LHCN-M2 (cell line): ENCODE measurements around the gene MRPL14. TPM values are rescaled to one million over a fixed set of nuclear protein-coding genes. Genes with fewer than 3 reads are reported as not detected.
"Not testable (repeated sequence)": the region's sequence is repeated elsewhere in the genome, so short reads cannot be mapped to it uniquely, and the experiment has no call there.

Experiments
- DNase-seq: peaks from one replicate; pipeline ENCODE4 v3.0.0-alpha.2; 2012; ENCODE audit warnings: low read depth
- total RNA-seq: library from RNA; depleted of rRNA; stranded (reverse); fragments of >200 nt; gene quantifications from 2 replicates; pipeline ENCODE4 v1.2.3, GENCODE V29; 2014

The MRPL14 gene
- total RNA-seq, 1 experiment from 2014 or later, result 72.9 TPM

GRCh38 chr6:44102527-44102926 is 24.7 kb downstream of the MRPL14 start:
- DNase-seq, result no peak

DNA sequence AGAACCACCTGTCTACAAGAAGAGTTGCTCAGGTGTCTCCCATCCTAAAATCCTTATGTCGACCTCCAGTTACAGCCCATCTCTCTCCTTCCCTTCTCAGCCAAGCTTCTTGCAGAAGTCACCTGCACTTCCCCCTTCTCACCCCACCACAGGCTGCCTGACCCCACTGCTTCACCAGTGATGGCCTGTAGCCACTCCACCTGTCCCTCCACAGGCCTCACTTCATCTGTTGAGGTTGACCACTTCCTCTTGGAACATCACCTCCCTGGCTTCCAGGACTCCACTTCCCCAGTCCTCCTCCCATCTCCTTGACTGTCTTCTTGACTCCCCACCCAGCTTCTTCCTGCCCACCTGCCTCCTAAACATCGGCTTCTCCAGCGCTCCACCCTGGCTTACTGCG is 25.4 kb downstream of the MRPL14 start:
- DNase-seq, result no peak

DNA sequence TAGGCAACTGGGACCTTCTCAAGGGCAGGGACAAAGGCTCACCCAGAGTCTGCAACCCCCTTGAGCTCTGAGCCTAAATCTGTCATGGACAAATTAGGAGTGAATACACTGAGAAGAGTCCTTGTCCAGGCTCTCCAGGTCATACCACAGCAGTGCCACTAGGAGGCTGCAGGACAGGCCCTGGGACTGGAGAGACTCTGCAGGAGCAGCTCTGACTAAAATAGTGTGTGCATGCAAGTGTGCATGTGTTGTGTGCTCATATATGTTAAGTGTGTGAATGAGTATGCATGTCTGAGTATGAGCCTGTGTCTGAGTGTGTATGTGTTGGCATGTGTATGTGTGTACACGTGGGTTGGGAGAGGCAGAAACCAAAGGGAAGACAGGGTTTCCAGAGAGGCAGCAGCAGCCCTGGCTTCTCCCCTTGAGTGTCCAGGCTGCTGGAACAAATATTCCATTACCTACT is 27.1 kb downstream of the MRPL14 start:
- DNase-seq, result no peak

DNA sequence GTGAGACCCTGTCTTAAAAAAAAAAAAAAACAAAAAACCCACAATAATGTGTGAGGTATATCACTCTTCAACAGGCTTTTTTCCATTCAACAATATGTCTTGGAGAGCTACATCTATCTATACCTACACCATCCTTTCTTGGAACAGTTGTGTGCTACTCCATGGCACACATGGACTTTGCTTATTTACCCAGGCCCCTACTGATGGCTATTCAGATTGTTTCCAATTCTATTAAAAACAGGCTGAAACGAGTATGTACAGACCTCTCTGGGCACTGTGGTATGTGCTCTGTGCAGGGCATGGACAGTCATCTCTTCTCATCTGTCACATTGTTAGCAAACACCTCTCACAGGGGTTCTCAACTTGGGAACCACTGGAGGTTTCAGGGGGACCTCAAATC is 28.1 kb downstream of the MRPL14 start:
- no peak for DNase-seq

DNA sequence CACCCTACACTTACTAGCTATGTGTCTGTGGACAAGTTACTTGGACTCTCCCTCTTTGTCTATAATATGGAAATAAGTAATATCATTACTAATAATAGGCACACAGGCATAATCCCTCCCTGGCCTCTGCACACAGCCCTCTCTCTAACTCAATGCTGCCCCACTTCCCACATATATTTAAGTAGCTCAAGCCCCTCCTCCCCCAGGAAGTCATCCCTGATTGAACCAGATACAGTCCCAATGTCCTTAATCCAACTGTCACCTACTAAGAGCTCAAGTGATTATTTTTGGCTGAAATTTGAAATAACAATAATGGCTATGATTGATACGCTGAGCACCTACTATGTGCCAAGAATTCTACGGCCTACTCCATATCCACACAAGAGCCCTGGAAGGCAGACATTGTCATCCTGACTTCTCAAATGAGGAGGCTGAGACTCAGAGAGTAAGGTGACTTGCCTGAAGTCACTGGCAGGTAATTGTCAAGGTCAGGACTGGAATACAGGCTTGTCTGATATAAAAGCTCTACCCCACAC is 29.4 kb downstream of the MRPL14 start:
- no peak for DNase-seq

- DNase-seq, result peak; percentile 64
Observed at GRCh38 chr6:44096612-44097011, 30.6 kb downstream of the MRPL14 start.

GRCh38 chr6:44095243-44095623 is 32.0 kb downstream of the MRPL14 start:
- not testable (repeated sequence) for DNase-seq

DNA sequence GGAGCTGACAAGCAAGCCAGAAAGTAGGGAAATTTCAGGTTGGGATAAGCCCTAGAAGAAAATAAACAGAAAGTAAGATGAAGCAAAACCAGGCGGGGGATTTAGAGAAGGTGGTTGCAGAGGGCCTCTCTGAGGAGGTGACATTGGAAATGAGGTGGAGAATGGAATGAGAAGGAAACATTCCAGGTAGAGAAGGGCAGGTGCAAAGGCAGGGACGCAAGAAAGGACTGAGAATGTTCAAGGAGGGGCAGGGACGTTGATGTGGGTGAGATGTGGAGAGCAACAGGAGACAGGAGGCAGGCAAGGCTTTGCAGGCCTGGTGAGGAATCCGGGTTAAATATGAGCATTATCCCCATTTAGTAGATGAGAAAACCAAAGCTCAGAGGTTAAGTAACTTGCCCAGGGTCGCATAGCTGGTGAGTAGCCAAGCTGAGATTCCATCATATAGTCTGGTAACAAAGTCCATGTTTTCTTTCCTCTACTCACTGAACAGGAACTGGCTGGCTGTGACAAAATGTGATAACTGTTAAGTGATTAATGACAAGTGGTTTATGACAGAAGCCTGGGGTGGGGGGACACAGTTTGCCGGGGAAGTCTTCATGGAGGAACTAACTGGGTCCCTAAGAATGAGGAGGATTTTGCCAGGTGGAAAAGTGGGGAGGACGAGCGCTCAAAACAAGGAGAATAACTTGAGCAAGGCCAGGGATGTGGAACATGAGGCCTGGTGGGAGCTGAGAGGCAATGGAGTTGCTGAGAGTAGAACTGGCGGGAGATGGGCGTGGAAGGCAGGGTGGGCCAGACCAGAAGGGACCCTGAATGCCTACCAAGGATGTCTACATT is 32.6 kb downstream of the MRPL14 start:
- no peak for DNase-seq

GRCh38 chr6:44093750-44094402 is 33.4 kb downstream of the MRPL14 start:
- no peak for DNase-seq

- no peak for DNase-seq
Observed at GRCh38 chr6:44093066-44093465, 34.2 kb downstream of the MRPL14 start.

DNA sequence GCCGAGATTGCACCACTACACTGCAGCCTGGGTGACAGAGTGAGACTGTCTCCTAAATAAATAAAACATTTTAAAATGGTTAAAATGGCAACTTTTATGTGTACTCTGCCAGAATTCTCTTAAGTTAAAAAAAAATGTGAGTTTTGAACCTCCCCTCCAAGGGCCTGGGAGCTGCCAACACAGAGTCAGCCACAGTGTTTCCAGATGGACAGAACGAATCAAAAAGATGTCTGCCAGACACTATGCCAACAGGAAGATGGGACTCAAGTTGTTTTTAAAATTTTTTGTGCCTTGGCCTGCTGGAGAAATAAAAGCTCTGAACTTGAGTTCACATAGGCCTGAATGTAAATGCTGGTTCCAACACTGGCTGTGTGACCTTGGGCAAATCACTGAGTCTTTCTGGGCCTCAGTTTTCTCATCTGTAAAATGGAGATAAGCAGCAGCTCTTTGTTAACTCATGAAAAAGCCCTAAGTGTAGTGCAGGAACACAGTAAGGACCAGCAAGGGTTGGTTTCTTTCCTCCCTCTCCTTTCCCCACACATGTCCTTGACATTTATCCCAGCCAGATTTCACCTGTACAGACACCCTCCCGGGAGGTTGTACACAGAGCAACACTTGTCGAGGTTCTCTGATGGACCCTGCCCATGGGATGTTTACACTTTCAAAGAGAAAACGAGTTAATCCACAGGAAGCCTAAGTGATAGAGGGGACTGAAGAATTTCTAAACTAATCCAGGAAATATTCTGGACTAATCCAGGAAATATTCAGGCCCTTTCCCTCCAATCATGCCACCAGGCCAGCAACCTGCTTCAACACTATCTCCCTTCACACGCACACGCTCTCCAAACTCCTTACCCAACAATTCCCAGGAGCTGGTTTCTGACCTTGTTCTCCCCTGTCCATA is 35.0 kb downstream of the MRPL14 start:
- no peak for DNase-seq

DNA sequence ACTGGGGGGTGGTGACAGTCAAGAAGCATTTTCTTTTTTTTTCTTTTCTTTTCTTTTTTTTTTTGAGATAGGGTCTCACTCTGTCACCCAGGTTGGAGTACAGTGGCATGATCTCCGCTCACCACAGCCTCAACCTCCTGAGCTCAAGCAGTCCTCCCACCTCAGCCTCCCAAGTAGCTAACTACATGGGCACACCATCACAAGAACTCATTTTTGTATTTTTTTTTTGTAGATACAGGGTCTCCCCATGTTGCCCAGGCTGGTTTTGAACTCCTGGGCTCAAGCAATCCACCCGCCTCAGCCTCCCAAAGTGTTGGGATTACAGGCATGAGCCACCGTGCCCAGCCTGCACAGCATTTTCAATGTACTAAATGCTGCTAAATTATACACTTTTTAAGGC is 35.9 kb downstream of the MRPL14 start:
- DNase-seq, result not testable (repeated sequence)

DNA sequence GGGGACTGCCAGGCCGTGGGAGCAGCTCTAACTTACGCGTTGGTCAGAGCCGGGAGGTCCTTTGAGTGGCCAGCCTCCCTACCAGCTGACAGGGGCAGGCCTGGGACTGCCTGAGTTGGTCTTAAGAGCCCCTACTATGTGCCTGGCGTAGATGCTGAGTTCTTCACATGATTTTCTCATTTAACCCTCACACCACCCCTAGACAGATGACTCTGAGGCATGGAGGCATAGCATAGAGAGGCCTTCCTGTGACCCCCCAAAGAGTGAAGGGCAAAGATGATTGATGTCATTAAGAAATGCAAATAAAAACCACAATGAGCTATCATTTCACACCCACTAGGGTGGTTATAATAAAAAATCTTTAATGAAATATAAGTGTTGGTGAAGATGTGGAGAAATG is 36.8 kb downstream of the MRPL14 start:
- no peak for DNase-seq

DNA sequence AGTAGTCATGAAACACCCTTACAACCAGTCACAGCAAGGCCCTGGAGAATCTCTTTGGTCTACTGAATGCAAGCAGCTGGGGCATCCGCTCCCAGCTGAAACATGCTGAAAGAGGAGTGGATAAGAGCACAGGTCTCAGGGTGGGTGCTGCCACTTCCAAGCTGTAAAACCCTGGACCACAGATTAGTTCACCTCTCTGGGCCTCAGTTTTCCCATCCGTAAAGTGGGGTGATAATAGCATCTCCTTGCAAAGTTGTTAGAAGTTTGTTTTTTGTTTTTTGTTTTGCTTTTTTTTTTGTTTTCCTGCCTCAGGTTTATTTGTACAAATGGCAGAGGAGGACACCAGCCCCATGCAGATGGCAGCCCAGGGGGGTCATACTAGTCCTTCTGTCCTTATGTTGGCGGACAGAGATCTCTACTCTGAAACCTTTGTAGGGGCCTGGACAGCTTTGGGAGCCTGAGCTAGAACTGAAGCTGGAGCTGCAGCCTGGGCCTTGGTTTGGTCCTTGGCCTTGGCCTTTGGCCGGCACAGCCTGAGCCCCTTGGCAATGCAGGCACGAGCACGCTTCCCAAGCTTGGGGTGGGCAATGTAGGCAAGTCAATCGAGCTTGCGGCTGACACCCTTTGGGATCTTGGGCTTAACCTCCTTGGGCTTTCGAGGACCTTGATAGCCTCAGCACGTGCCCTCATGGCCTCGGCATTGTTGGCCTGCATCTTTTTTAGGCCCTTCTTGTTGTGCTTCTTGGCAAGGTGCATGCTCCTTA is 38.2 kb downstream of the MRPL14 start:
- no peak for DNase-seq

- no peak for DNase-seq
Observed at GRCh38 chr6:44087623-44088022, 39.6 kb downstream of the MRPL14 start.

GRCh38 chr6:44086931-44087574 is 40.2 kb downstream of the MRPL14 start:
- DNase-seq, result no peak

DNA sequence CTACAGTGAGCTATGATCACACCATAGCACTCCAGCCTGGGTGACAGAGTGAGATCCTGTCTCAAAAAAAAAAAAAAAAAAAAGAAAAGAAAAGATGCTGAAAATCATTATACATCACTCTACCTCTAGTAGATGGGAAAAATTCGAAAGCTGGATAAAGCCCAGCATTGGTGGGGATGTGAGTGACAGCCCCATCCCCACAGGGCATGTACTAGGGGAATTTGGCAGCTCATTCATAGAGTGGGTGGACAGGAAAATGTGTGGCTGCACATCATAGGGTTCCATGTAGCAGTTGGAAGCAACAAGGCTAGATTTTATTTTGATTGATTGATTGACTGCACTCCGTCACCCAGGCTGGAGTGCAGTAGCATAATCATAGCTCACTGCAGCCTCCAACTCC is 42.0 kb downstream of the MRPL14 start:
- DNase-seq, result no peak

DNA sequence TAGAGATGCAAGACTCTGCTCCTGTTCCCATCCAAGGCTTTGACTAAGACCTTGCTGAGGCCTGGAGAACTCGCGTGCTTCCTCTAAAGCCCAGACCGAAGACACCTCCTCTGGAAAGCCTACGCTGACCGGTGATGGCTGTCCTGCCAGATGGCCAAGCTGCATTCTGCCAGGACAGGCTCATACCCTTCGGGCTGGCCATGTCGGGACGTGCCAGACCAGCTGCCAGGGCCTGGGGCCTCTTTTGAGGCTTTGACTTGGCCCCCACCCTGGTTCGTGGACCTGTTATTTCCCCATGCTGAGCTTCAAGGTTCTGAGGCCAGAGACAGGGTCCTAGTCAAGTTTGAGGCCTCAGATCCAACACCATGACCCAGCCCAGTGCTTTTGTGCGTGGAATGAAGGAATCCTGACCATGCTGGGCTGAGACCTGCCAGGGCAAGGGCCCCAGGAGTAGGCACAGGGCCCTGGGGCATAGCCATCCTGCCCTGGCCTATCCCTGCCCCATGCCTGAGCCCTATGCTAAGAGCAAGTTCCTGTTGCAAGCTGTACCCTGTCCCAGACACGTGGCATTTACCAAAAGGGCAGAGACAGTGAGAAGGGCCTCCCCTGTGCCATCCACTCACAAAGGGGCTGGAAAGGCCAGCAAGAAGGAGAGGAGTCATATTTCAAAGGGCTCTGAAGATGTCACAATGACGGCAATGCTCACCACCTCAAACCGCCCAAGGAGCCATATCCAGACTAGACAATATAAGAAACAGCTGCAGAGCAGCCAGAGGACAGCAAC is 42.8 kb downstream of the MRPL14 start:
- peak; percentile 58 for DNase-seq

DNA sequence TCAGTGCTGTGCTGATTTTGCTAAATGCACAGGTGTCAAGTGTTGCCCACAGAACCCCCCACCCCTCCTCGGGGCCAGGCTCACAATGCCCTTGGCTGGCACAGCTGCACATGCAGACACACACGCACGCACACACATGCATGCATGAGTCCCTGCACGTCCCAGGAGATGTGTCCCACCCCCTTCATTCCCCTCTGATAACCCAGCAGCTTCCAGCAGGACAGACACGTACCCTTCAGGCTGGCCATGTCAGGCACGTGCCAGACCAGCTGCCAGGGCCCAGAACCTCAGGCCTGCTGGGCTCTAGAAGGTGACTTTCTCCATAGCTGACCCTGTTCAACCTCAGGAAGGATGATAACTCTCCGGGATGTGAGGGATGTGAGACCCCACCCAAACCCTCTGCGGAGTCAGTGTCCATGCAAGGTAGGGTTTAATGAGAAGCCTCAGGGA is 44.4 kb downstream of the MRPL14 start:
- DNase-seq, result no peak

DNA sequence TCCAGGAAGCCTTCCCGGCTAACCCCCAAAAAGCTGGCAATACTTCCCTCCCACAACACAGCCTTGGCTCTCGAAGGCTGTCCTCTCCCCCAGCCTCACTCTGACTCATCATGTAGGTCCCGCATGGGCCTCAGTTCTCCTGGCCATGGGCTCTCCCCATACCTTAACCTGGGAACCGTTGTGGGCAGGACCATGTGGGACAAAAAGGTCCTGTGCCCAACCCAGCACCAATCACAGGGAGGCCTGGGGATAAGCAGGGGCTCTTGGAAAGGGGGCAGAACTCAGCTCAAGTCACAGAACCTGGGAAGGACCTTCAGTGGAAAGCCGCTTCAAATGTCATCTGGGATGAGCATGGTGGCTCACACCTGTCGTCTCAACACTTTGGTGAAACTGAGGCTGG is 45.5 kb downstream of the MRPL14 start:
- DNase-seq, result no peak
